GM12865 (cell line): ENCODE data around the gene ESR1.

ENCODE experiments used
- DNase-seq: peaks from one replicate; pipeline ENCODE4 v3.0.0; 2010; ENCODE audit warnings: low read depth
- H3K4me3 ChIP-seq: 2 replicates; pipeline ENCODE4 v1.5.1; 2011; ENCODE audit warnings: mild to moderate bottlenecking, low read depth, low read length, control low read depth
- TF ChIP-seq, protein P1 (sequence below): IDR thresholded peaks from 2 replicates; pipeline ENCODE4 v1.5.1; 2011; ENCODE audit warnings: low read length, control low read depth, low read depth, inconsistent platforms; ENCODE audit not compliant: insufficient read depth; ENCODE audit errors: missing control alignments

Gene ESR1

DNA sequence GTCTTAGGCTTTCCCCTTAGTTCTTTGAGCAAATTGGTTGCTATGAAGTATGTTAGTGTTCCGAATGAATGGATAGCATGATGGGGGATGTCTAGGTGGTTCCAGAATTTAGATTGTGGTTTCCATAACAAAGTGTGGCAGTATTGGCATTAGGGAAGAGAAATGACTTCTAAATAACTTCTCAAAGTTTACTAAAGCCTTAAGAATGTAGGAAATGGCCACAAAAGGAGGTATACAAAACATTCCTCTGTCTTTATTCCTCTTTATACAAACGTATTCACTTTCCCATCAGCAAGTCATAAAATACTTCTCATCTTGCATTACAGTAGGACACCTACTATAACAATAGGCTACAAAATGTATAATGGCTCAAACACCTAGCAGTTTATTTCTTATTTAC lies 279.6 kb downstream of the ESR1 start:
- DNase-seq = no peak
- no peak overlapping the region for H3K4me3 ChIP-seq
- TF ChIP-seq, protein P1, sequence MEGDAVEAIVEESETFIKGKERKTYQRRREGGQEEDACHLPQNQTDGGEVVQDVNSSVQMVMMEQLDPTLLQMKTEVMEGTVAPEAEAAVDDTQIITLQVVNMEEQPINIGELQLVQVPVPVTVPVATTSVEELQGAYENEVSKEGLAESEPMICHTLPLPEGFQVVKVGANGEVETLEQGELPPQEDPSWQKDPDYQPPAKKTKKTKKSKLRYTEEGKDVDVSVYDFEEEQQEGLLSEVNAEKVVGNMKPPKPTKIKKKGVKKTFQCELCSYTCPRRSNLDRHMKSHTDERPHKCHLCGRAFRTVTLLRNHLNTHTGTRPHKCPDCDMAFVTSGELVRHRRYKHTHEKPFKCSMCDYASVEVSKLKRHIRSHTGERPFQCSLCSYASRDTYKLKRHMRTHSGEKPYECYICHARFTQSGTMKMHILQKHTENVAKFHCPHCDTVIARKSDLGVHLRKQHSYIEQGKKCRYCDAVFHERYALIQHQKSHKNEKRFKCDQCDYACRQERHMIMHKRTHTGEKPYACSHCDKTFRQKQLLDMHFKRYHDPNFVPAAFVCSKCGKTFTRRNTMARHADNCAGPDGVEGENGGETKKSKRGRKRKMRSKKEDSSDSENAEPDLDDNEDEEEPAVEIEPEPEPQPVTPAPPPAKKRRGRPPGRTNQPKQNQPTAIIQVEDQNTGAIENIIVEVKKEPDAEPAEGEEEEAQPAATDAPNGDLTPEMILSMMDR = no peak

DNA sequence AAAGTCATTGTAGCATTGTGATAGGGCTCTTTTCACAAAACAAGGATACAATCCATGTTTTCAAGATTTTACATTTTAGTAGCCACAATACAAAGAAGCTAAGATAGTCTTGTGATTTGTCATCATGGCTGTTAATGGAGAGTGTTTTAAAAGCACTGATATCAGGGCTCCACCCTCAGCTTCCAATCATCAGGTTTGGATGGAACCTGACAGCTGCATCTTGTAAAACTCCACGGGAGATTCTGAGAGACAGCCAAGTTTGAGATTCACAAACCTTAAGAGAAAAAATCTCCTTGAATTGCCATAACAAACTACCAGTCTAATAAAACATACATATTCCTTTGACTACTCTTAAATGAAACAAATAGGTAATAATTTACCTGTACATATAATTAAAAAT lies 280.2 kb downstream of the ESR1 start:
- H3K4me3 ChIP-seq = no peak overlapping the region
- TF ChIP-seq, protein P1 = no peak
- no peak for DNase-seq

DNA sequence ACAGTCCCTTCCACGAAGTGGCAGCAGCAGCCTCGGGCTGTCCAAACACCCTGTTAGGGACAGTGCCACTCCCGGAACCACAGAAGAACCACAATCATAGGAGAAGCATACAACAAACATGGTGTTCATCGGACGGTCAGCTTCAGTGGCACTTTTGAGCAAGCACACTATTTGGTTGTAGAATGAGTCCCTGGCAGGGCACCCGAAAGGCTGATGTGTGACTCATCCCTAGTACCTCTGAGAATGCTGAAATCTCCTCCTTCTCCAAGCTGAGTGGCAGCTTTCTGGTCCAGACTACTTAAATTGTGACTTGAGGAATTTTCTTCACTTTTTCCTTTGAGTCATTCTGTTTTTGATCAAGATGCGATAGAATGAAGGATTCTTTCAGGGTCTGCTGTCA lies 282.5 kb downstream of the ESR1 start:
- no peak overlapping the region for H3K4me3 ChIP-seq
- TF ChIP-seq, protein P1 = no peak
- DNase-seq = no peak

DNA sequence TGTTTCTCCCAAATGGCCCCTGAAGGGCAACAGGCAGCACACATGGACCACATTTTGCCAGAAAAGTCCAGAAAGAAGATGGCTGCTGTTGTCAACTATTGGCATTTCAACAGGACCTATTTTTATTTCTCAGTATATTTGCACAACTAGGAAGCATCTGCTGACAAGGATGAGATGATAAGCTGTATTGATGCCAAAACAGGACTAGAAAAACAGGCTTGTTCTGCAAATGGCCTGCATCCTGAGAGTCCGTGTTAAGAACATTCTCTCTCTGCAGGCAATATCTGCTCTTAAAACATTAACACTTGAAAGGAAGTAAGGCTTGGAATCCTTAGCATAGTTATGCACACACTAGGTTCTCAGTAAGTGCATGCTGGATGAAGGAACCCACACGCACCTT lies 283.7 kb downstream of the ESR1 start:
- no peak overlapping the region for H3K4me3 ChIP-seq
- TF ChIP-seq, protein P1 = no peak
- DNase-seq = no peak

DNA sequence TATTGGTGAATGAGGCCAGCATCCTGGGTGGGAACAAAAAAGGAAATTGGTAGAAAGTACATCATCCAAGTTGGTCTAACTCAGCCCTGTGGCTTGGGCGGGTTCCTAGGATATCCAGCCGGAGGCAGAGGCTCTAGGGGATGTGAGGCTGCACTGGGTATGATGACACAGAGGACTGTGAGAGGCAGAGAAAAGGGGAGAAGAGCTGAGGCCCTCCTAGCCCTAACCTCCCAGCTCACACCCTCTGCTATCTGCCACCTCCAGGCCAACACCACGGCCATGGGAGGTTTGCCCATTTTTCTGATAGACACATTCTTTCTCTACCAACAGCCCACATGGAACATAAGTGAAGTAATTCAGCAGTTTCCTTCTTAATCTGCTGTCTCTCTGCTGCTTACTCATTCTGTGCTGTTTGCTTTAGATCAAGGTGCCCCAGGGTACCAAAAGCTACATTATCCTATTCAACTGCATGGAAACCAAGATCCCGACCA lies 284.4 kb downstream of the ESR1 start:
- DNase-seq = no peak
- H3K4me3 ChIP-seq = no peak overlapping the region
- TF ChIP-seq, protein P1 = no peak

DNA sequence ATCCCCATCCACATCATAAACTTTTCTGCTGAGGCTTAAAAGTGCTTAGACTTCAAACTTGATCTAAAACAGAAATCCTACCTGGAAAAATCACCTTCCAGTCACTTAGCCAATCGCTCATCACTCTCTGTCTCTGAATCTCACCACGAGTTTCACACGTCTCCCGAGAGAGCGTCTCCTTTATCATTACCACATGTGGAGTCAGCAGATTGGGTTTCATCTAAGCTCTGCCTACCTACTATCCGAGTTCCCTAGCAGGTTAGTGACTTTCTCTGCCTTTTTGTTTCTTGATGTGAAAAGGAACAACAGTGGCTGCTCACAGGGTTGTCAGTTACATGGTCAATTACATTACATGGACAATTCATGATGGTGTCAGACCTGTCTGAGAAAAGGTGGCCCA lies 286.2 kb downstream of the ESR1 start:
- no peak overlapping the region for H3K4me3 ChIP-seq
- TF ChIP-seq, protein P1 = no peak
- no peak for DNase-seq

DNA sequence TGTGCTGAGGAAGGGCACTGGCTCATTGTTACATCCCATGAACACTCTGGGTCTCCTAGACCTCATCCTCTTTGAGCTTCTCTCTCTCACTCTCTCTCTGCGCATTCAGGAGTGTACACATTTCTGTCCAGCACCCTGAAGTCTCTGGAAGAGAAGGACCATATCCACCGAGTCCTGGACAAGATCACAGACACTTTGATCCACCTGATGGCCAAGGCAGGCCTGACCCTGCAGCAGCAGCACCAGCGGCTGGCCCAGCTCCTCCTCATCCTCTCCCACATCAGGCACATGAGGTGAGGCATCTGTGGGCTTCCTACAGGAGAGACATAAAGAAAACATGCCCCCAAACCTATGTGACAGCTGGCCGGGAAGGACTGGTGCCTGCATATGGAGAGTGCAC lies 286.8 kb downstream of the ESR1 start:
- TF ChIP-seq, protein P1 = no peak
- DNase-seq = no peak
- H3K4me3 ChIP-seq = no peak overlapping the region
